EL (cell line): Measurements from ENCODE around the gene LHX8.

Experiments
- DNase-seq: peaks from one replicate; pipeline ENCODE4 v3.0.0-alpha.2; 2016

The LHX8 gene

DNA sequence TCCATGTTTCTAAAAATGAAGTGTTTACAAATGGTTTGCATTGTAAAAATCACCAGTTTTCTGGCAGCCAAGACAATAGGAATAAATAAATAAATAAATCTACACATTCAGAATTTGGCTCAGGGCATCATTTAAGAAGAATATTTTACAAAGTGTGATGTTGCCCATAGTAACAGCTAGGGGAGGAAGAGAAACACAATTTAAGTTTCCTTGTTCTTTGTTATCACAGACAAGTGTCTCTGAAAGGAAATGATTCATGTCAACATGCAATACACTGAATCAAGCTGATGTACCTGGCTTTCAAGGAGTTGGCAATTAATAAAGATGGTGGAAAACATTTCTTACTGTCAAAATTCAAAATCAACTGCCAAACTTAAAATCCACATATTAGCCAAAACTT is 74.7 kb downstream of the LHX8 start:
- DNase-seq = no peak
